Activated CD4-positive, CD25-positive, alpha-beta regulatory T cell (primary cell): Measurements from ENCODE around the gene RNF227.
A peak's percentile ranks its signal among the peaks of the same experiment; 100 is the strongest.
"Not testable (repeated sequence)": the region's sequence is repeated elsewhere in the genome, so short reads cannot be mapped to it uniquely, and the experiment has no call there.

Source experiments
- DNase-seq, 4 experiments: peaks; one replicate each; lab custom pipeline; 2025; lab: John Stamatoyannopoulos, UW

RNF227 gene

DNA sequence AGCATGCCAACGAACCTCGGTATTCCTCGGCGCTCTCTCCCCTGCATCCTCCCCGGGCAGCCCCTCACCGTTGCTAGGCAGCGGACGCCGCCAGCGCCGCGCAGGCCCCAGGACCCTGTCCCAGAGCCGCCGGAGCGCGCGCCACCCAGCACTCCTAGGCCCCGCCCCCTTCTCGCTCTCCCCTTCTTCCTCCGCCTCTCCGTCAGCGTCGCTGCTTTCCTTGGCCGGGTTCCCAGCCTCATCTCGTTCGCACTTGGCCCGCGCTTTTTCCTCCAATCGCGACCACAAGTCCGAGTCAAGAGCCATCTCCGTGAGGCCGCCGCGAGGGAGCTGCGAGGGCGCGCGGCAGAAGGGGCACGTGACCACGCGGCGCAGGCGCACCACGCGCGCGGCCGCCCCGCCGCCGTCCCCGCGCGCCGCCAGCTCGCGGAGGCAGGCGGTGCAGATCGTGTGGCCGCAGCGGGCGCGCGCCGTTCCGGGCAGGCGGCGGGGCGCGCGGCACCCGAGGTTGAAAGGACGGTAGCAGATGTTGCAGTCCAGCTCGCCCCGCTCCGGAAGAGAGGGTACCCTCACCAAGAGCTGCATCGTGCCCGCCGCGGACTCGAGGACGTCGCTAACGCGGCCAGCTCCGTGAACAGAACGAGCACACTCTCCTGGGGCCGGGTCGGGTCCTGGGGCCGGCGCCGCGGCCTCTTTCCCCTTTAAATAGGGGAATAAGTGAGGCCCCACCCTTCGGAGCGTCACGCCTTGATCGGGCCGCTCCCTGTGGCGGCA, at the start of gene RNF227:
Gene RNF227, minus strand, starts transcription at position 679 of the 774 bp plus-strand sequence. Its CDS starts 94 bp downstream, at position 585.
- DNase-seq, result peak; percentile 61 to 79 (median 68)

- no peak for DNase-seq
Observed at GRCh38 chr17:7961421-7961820, 45.3 kb upstream of the RNF227 start.

- no peak for DNase-seq
Observed at GRCh38 chr17:7959503-7960253, 43.6 kb upstream of the RNF227 start.

- DNase-seq, result no peak
Observed at GRCh38 chr17:7956228-7956965, 40.3 kb upstream of the RNF227 start.

- no peak for DNase-seq
Observed at GRCh38 chr17:7955414-7956227, 39.5 kb upstream of the RNF227 start.

DNA sequence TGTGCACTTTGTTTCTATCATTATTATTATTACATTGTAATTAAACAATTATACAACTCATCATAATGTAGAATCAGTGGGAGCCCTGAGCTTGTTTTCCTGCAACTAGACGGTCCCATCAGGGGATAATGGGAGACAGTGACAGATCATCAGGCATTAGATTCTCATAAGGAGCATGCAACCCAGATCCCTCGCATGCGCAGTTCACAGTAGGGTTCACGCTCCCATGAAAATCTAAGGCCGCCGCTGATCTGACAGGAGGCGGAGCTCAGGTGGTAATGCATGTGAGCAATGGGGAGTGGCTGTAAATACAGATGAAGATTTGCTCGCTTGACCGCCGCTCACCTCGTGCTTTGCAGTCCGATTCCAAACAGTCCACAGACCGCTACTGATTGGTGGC, 37.2 kb upstream of the RNF227 start:
- not testable (repeated sequence) for DNase-seq

GRCh38 chr17:7951143-7951792, 35.2 kb upstream of the RNF227 start:
- peak in 2 of 4 experiments; percentile 6 to 11 for DNase-seq

- DNase-seq, result no peak
Observed at GRCh38 chr17:7950578-7950977, 34.5 kb upstream of the RNF227 start.

DNA sequence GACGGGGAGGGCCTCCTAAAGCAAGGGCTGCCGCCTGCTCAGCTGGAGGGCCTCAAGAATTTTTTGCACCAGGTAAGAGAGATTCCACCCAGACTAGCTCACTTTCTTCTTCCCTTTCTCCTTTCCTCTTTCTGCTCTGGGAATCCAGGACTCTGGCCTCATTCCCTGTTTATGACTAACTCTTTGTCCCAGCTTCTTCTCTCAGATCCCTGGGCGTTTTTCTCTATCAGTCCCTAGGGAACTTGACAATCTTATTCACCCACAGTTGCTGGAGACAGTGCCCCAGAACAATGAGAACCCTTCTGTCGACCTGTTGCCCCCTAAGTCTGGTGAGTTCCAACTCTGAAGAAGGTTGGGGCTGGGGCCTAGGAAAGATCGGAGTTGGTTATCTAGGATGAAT, 31.6 kb upstream of the RNF227 start:
- no peak for DNase-seq

DNA sequence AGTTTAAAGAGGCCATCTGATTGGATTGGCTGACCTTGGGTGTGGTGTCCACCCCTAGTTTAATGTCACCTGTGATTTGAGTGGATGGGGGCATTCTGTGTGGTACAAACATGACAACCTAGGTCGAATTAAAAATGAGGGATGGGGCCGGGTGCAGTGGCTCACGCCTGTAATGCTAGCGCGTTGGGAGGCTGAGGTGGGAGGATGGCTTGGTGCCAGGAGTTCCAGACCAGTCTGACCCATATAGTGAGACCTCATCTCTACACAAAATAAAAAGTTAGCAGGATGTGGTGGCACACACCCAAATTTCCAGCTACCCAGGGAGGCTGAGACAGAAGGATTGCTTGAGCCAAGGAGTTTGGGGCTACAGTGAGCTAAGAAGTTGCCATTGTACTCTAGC, 30.4 kb upstream of the RNF227 start:
- DNase-seq, result no peak

- DNase-seq, result no peak
Observed at GRCh38 chr17:7945651-7946050, 29.6 kb upstream of the RNF227 start.

GRCh38 chr17:7944326-7944725, 28.2 kb upstream of the RNF227 start:
- no peak for DNase-seq

DNA sequence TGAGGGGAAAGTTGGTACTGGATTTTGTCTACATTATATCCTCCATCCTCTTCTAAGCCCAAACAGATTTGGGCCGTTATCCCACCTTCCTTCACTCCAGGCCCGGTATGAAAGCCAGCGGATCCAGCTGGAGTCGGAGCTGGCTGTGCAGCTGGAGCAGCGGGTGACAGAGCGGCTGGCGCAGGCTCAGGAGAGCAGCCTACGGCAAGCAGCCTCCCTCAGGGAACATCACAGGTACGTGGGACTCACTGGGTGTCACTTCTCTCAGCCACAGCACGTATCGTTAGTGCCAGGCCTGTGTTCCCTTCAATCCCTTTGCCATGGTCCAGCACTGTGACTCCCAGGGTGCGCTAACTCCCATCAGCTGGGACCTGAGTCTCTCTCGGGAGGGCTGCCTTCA, 27.2 kb upstream of the RNF227 start:
- DNase-seq, result no peak

GRCh38 chr17:7940743-7941142, 24.7 kb upstream of the RNF227 start:
- no peak for DNase-seq

GRCh38 chr17:7940034-7940433, 23.9 kb upstream of the RNF227 start:
- no peak for DNase-seq

- no peak for DNase-seq
Observed at GRCh38 chr17:7935859-7936258, 19.8 kb upstream of the RNF227 start.

DNA sequence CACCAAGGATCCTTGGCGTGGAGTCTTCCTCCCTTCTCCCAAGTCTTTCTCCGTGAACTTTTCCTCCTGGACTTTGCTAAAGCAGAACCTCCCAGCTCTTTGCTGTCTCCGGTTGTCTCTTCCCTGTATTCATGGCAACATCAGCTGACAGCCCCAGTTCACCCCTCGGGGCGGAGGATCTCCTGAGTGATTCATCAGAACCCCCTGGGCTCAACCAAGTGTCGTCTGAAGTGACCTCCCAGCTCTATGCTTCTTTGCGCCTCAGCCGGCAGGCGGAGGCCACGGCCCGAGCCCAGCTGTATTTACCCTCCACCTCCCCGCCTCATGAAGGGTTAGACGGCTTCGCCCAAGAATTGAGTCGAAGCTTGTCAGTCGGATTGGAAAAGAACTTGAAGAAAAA, 16.9 kb upstream of the RNF227 start:
- DNase-seq, result no peak

DNA sequence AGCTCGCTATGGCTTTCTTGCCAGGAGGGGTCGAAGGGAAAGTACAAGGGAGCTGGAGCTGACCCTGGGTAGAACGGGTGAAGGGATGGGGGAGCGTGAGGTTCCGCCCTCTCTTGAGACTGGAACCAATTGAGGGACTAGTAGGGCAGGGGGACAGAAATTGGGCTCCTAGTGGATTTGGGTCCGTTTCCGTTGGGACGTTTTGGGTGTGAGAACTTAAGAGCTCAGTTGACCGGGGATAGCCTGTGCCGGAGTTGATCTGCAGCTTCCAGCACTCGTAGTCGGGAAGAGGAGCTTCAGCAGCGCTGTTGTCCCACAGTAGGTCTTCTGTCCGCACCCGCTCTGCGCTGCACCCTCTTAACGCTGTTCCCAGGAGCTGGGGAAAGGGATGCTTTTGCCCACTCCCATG, 16.4 kb upstream of the RNF227 start:
- DNase-seq, result no peak

DNA sequence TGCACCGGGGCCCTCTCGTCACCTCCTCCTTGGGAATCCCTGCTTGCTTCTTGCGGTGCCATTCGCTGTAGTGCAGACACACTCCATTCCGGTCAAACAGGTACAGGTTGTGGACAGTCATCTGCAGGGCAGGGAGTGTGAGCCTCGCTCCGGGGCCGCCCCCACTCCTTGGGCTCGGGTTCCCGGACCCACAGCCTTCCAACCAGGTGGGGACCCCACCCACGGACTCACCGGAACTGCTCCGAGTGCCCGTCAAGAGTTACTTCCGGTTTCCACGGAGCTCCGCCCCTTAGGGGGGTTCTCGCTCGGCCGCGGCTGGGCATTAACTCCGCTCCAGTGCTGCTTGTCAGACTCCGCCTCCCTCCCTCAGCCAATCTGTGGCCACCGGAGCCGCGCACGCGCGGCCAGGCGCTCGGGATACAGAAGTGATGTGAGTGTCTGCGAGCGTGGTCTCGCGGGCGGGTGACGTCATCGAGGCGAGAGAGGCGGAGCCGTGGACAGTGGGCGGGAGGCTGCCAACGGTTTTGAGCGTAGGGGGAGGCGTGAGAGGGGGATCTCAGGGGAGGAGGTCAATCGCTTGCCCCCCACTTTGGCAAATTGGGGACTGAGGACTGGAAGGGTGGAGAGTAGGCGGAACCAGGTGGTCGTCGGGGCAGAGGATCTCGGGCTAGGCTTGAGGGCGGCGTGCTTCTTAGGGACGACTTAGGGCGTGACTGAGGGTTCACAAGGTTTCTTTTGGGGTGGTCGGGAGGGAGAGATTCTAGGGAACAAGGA, 15.8 kb upstream of the RNF227 start, which contains the start of the genes CNTROB and TRAPPC1:
Gene CNTROB, plus strand, starts transcription at position 498 of the 774 bp plus-strand sequence. CDS start 874 bp downstream, outside the sequence.
Gene TRAPPC1, minus strand, starts transcription at position 238 of the 774 bp plus-strand sequence. Its CDS starts 117 bp downstream, at position 121.
- peak; percentile 97 to 99 (median 98) for DNase-seq
